Caco-2 (cell line): ENCODE data around the gene HJV. TPM values are rescaled to one million over a fixed set of nuclear protein-coding genes. Genes with fewer than 3 reads are reported as not detected.

ENCODE experiments used
- BruUV-seq: library from RNA; stranded (reverse); fragments of 400-500 nt; replicated peaks from 2 replicates; lab custom pipeline; 2021; lab: Mats Ljungman, UMichigan
- CTCF ChIA-PET: fragments of 300-600 bp; sonication (Branson Sonifier 250); formaldehyde crosslinking; loops from one replicate; lab custom pipeline; 2022; ENCODE audit warnings: antibody characterized with exemption; lab: Charles Lee
- POLR2A ChIA-PET: fragments of 300-600 bp; sonication (Branson Sonifier 250); formaldehyde crosslinking; loops from one replicate; lab custom pipeline; 2022; ENCODE audit warnings: antibody characterized with exemption; lab: Charles Lee
- DNase-seq, 2 experiments: peaks; one replicate each; pipeline versions ENCODE4 v3.0.0 to v3.0.0-alpha.2; 2020 to 2022
- H3K27me3 ChIP-seq: replicated peaks from 2 replicates; pipeline ENCODE4 v1.6.0; 2011; ENCODE audit warnings: low read length; ENCODE audit not compliant: control insufficient read depth, insufficient read depth
- H3K36me3 ChIP-seq: 2 replicates; pipeline ENCODE4 v1.5.1; 2011; ENCODE audit warnings: low read length; ENCODE audit not compliant: control insufficient read depth, insufficient read depth
- H3K4me1 ChIP-seq: fragments of 250-450 bp; sonication (Bioruptor Pico); 2 replicates; pipeline ENCODE4 v1.5.1; 2020; ENCODE audit warnings: mild to moderate bottlenecking
- H3K4me3 ChIP-seq: 2 replicates; pipeline ENCODE4 v1.5.1; 2011; ENCODE audit warnings: low read depth, mild to moderate bottlenecking, control low read depth, low read length
- H3K9me3 ChIP-seq: fragments of 250-450 bp; sonication (Bioruptor Pico); 2 replicates; pipeline ENCODE4 v1.5.1; 2020; ENCODE audit warnings: mild to moderate bottlenecking, moderate library complexity
- H3K27ac Mint-ChIP-seq: one replicate; pipeline ENCODE4 v1.8.0; 2022; ENCODE audit warnings: mixed read lengths; ENCODE audit not compliant: unreplicated experiment
- H3K27me3 Mint-ChIP-seq: one replicate; pipeline ENCODE4 v1.8.0; 2022; ENCODE audit warnings: mixed read lengths; ENCODE audit not compliant: insufficient read depth, unreplicated experiment
- H3K36me3 Mint-ChIP-seq: one replicate; pipeline ENCODE4 v1.8.0; 2022; ENCODE audit warnings: mild to moderate bottlenecking, mixed read lengths; ENCODE audit not compliant: insufficient read depth, unreplicated experiment
- H3K4me1 Mint-ChIP-seq: one replicate; pipeline ENCODE4 v1.8.0; 2022; ENCODE audit warnings: low read depth, mixed read lengths; ENCODE audit not compliant: unreplicated experiment
- H3K4me3 Mint-ChIP-seq: one replicate; pipeline ENCODE4 v1.8.0; 2022; ENCODE audit warnings: mild to moderate bottlenecking, moderate library complexity, mixed read lengths; ENCODE audit not compliant: unreplicated experiment
- H3K9me3 Mint-ChIP-seq: one replicate; pipeline ENCODE4 v1.8.0; 2022; ENCODE audit warnings: mixed read lengths; ENCODE audit not compliant: unreplicated experiment
- CTCF ChIP-seq, 2 experiments: fragments of 200-600 bp in 1 of 2; IDR thresholded peaks; 1 replicate in 1 of 2; 2 replicates in 1 of 2; pipeline versions ENCODE4 v1.5.1 to v1.8.0; 2011 to 2022; ENCODE audit warnings: antibody characterized with exemption in 1 of 2, control low read depth in 1 of 2, inconsistent platforms in 1 of 2, low read depth in 1 of 2, low read length in 1 of 2, mild to moderate bottlenecking in 1 of 2, moderate library complexity in 1 of 2; ENCODE audit not compliant: insufficient read depth in 1 of 2, severe bottlenecking in 1 of 2, unreplicated experiment in 1 of 2
- intact Hi-C: fragments of 100-400 bp; cut with micrococcal nuclease; formaldehyde crosslinking; loops from one replicate; pipeline ENCODE4 v1.10.0; 2022; ENCODE audit not compliant: unreplicated experiment
- total RNA-seq: library from RNA; stranded (reverse); gene quantifications from 2 replicates; pipeline ENCODE4 v1.2.3, GENCODE V29; 2022

Gene HJV
- total RNA-seq, 1 experiment from 2014 or later: not detected

GRCh38 chr1:146012703-146013558 lies 8.6 kb downstream of the HJV start:
- peaks cover 7% of the 10 kb centered on the region for H3K27me3 Mint-ChIP-seq
- no peak overlapping the region for H3K27ac Mint-ChIP-seq
- TF ChIP-seq CTCF (IDR thresholded peaks at IDR 0.05; ENCODE audit: insufficient read depth in 1 of 2, low read depth in 1 of 2, low read length in 1 of 2, severe bottlenecking in 1 of 2, unreplicated experiment in 1 of 2): peak; percentile 50 to 81

DNA sequence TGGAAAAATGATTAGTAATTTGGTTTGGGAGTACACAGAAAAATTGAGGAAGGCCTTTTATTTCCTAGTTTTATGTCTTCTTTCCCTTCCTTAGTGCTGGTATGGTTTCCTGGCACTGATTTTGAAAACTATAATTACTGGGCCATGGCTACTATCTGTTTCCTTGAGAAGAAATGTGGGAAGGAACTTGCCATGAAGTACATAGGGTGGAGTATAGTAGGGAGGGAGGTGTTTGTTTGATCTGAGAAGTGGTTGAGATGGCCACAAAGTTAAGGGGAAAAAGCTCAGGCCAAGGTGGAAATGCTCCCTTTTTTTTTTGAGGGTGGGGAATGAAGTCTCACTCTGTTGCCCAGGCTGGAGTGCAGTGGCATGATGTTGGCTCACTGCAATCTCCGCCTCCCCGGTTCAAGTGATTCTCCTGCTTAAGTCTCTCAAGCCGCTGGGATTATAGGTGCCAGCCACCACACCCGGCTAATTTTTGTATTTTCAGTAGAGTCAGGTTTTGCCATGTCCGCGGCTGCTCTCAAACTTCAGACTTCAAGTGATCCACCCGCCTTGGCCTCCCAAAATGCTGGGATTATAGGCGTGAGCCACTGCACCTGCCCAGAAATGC lies 11.3 kb downstream of the HJV start:
- no peak overlapping the region for H3K4me3 ChIP-seq
- Mint-ChIP-seq H3K4me1 (peaks cover 12% of the 10 kb centered on the region), H3K9me3 (no peaks in the 10 kb centered on the region), H3K27ac (no peak overlapping the region), H3K4me3 (no peak overlapping the region), H3K27me3 (no peaks in the 10 kb centered on the region), H3K36me3 (no peaks in the 10 kb centered on the region)
- no peak for TF ChIP-seq CTCF (IDR thresholded peaks at IDR 0.05; ENCODE audit: insufficient read depth in 1 of 2, low read depth in 1 of 2, low read length in 1 of 2, severe bottlenecking in 1 of 2, unreplicated experiment in 1 of 2)
- POLR2A ChIA-PET: no interaction called here
- BruUV-seq: no TSS peak
- no peaks in the 10 kb centered on the region for H3K36me3 ChIP-seq
- H3K27me3 ChIP-seq: no peaks in the 10 kb centered on the region
- no peaks in the 10 kb centered on the region for H3K9me3 ChIP-seq
- H3K4me1 ChIP-seq: 0 out of 2 replicates have a peak, but pooled peaks cover 3% of the 10 kb centered on the region
- intact Hi-C loops: loop anchor here (5.0 kb wide), 1 partner anchor 48 kb away; the partner anchor contains the start of genes ANKRD34A and POLR3GL
- CTCF ChIA-PET: interaction anchor here (1.4 kb wide), 1 partner anchor 119 kb away, joined by 4 read pairs; no protein-coding TSS in a partner anchor
- no peak for DNase-seq

More at GRCh38 chr1:146012703-146013558, 8.6 kb downstream of the HJV start:
- Histone ChIP-seq H3K27me3 (no peaks in the 10 kb centered on the region), H3K4me3 (no peak overlapping the region), H3K9me3 (no peaks in the 10 kb centered on the region), H3K36me3 (no peaks in the 10 kb centered on the region), H3K4me1 (no peaks in the 10 kb centered on the region)
- BruUV-seq: no TSS peak
- ChIA-PET POLR2A (no interaction called here), CTCF (interaction anchor here (0.6 to 1.4 kb wide), 5 partner anchors 11 to 121 kb away, joined by 3 to 9 read pairs (median 4); no protein-coding TSS in a partner anchor)
- Mint-ChIP-seq H3K4me1 (peaks cover 8% of the 10 kb centered on the region), H3K36me3 (no peaks in the 10 kb centered on the region), H3K4me3 (no peak overlapping the region), H3K9me3 (no peaks in the 10 kb centered on the region)
- intact Hi-C loops: loop anchor here (1.0 to 5.0 kb wide), 4 partner anchors 36 to 168 kb away; partner anchors contain the start of genes ANKRD34A, NUDT17 and POLR3GL
- DNase-seq: peak in 1 of 2 experiments; percentile 65

- no peak for TF ChIP-seq CTCF (IDR thresholded peaks at IDR 0.05; ENCODE audit: insufficient read depth in 1 of 2, low read depth in 1 of 2, low read length in 1 of 2, severe bottlenecking in 1 of 2, unreplicated experiment in 1 of 2)
- Histone ChIP-seq H3K4me3 (no peak overlapping the region), H3K9me3 (no peaks in the 10 kb centered on the region), H3K36me3 (no peaks in the 10 kb centered on the region), H3K4me1 (0 out of 2 replicates have a peak, but pooled peaks cover 3% of the 10 kb centered on the region), H3K27me3 (no peaks in the 10 kb centered on the region)
- intact Hi-C loops: loop anchor here (1.0 kb wide), 4 partner anchors 11 to 115 kb away; partner anchors contain the start of gene TXNIP
- no peaks in the 10 kb centered on the region for H3K9me3 Mint-ChIP-seq
- no peaks in the 10 kb centered on the region for H3K36me3 Mint-ChIP-seq
- CTCF ChIA-PET: interaction anchor here (1.0 to 2.1 kb wide), 8 partner anchors 16 to 162 kb away, joined by 3 to 22 read pairs (median 4); partner anchors contain the start of gene NUDT17
- no TSS peak for BruUV-seq
- H3K27ac Mint-ChIP-seq: no peak overlapping the region
- H3K4me1 Mint-ChIP-seq: peaks cover 4% of the 10 kb centered on the region
- no peaks in the 10 kb centered on the region for H3K27me3 Mint-ChIP-seq
- DNase-seq: no peak
- no peak overlapping the region for H3K4me3 Mint-ChIP-seq
- POLR2A ChIA-PET: no interaction called here
Observed at GRCh38 chr1:146007489-146008133, 13.9 kb downstream of the HJV start.
